Measurements from ENCODE around the gene SIK3. TPM values are rescaled to one million over a fixed set of nuclear protein-coding genes. Genes with fewer than 3 reads are reported as not detected.
"Not testable (repeated sequence)": the region's sequence is repeated elsewhere in the genome, so short reads cannot be mapped to it uniquely, and the experiment has no call there.

The SIK3 gene
- total RNA-seq, 2 donors from 2014 or later: 21.4 to 26.3 TPM

GRCh38 chr11:116837231-116838091 is 260.8 kb downstream of the SIK3 start, which contains the start of gene APOA1:
APOA1 (minus strand) TSS chr11:116837622; CDS start chr11:116837387, 235 bp downstream.
- peak within 1 kb of the TSS in 1 of 2 donors; percentile 75 for H3K4me3 Mint-ChIP-seq

GRCh38 chr11:116836632-116836991 is 261.6 kb downstream of the SIK3 start:
- DNase-seq (no peak), ATAC-seq (replicated peaks in 1 of 2) (no peak)
- Mint-ChIP-seq H3K4me3 (no peak overlapping the region), H3K4me1 (ENCODE audit: low read depth) (peaks cover 22% of the 10 kb centered on the region), H3K27me3 (ENCODE audit: low read depth) (no peaks in the 10 kb centered on the region), H3K9me3 (no peaks in the 10 kb centered on the region), H3K27ac (no peak overlapping the region), H3K36me3 (ENCODE audit: insufficient read depth in 2 of 2) (no peaks in the 10 kb centered on the region)

More at GRCh38 chr11:116837231-116838091, 260.8 kb downstream of the SIK3 start, which contains the start of gene APOA1:
- Mint-ChIP-seq H3K4me1 (ENCODE audit: low read depth) (peaks cover 22% of the 10 kb centered on the region), H3K9me3 (no peaks in the 10 kb centered on the region), H3K27ac (no peak within 1 kb of the TSS), H3K27me3 (ENCODE audit: low read depth) (no peaks in the 10 kb centered on the region), H3K36me3 (ENCODE audit: insufficient read depth in 2 of 2) (no peaks in the 10 kb centered on the region)
- ATAC-seq (replicated peaks in 1 of 2): no peak
- no peak for DNase-seq

- Mint-ChIP-seq H3K9me3 (no peaks in the 10 kb centered on the region), H3K4me1 (ENCODE audit: low read depth) (peaks cover 22% of the 10 kb centered on the region), H3K27ac (no peak overlapping the region), H3K27me3 (ENCODE audit: low read depth) (no peaks in the 10 kb centered on the region), H3K4me3 (peak overlapping the region; percentile 75 to 83), H3K36me3 (ENCODE audit: insufficient read depth in 2 of 2) (no peaks in the 10 kb centered on the region)
- ATAC-seq (replicated peaks in 1 of 2): peak; percentile 90 to 91
- peak; percentile 83 to 84 for DNase-seq
Measured at GRCh38 chr11:116835791-116836631, 262.2 kb downstream of the SIK3 start.

- no peaks in the 10 kb centered on the region for H3K27me3 Mint-ChIP-seq (ENCODE audit: low read depth)
- no peak overlapping the region for H3K27ac Mint-ChIP-seq
- peaks cover 22% of the 10 kb centered on the region for H3K4me1 Mint-ChIP-seq (ENCODE audit: low read depth)
Measured at GRCh38 chr11:116835042-116835772, 263.0 kb downstream of the SIK3 start.

GRCh38 chr11:116834535-116835041 is 263.6 kb downstream of the SIK3 start:
- ATAC-seq (replicated peaks in 1 of 2): not testable (repeated sequence)

More at GRCh38 chr11:116835042-116835772, 263.0 kb downstream of the SIK3 start:
- peak overlapping the region; percentile 75 to 83 for H3K4me3 Mint-ChIP-seq
- H3K9me3 Mint-ChIP-seq: no peaks in the 10 kb centered on the region
- DNase-seq (no peak), ATAC-seq (replicated peaks in 1 of 2) (peak in 1 of 2 donors; percentile 10)
- no peaks in the 10 kb centered on the region for H3K36me3 Mint-ChIP-seq (ENCODE audit: insufficient read depth in 2 of 2)

GRCh38 chr11:116833816-116834534 is 264.3 kb downstream of the SIK3 start:
- no peak for ATAC-seq (replicated peaks in 1 of 2)
- Mint-ChIP-seq H3K36me3 (ENCODE audit: insufficient read depth in 2 of 2) (no peaks in the 10 kb centered on the region), H3K9me3 (no peaks in the 10 kb centered on the region), H3K4me1 (ENCODE audit: low read depth) (peaks cover 18% of the 10 kb centered on the region), H3K27me3 (ENCODE audit: low read depth) (no peaks in the 10 kb centered on the region), H3K4me3 (no peak overlapping the region), H3K27ac (no peak overlapping the region)
- DNase-seq: no peak

More at GRCh38 chr11:116834535-116835041, 263.6 kb downstream of the SIK3 start:
- H3K27me3 Mint-ChIP-seq (ENCODE audit: low read depth); H3K27ac Mint-ChIP-seq; H3K36me3 Mint-ChIP-seq (ENCODE audit: insufficient read depth in 2 of 2); H3K9me3 Mint-ChIP-seq; DNase-seq: not testable (repeated sequence)
- peak overlapping the region; percentile 3 to 58 for H3K4me3 Mint-ChIP-seq
- peaks cover 22% of the 10 kb centered on the region for H3K4me1 Mint-ChIP-seq (ENCODE audit: low read depth)

GRCh38 chr11:116833491-116833815 is 264.8 kb downstream of the SIK3 start:
- DNase-seq (no peak), ATAC-seq (replicated peaks in 1 of 2) (no peak)
- Mint-ChIP-seq H3K36me3 (ENCODE audit: insufficient read depth in 2 of 2) (no peaks in the 10 kb centered on the region), H3K27me3 (ENCODE audit: low read depth) (no peaks in the 10 kb centered on the region), H3K9me3 (no peaks in the 10 kb centered on the region), H3K27ac (no peak overlapping the region), H3K4me3 (no peak overlapping the region), H3K4me1 (ENCODE audit: low read depth) (peaks cover 17% of the 10 kb centered on the region)

- no peak overlapping the region for H3K27ac Mint-ChIP-seq
- H3K27me3 Mint-ChIP-seq (ENCODE audit: low read depth): no peaks in the 10 kb centered on the region
- ATAC-seq (replicated peaks in 1 of 2): no peak
- no peaks in the 10 kb centered on the region for H3K9me3 Mint-ChIP-seq
- peaks cover 17% of the 10 kb centered on the region for H3K4me1 Mint-ChIP-seq (ENCODE audit: low read depth)
- no peak for DNase-seq
- H3K36me3 Mint-ChIP-seq (ENCODE audit: insufficient read depth in 2 of 2): no peaks in the 10 kb centered on the region
- no peak overlapping the region for H3K4me3 Mint-ChIP-seq
Measured at GRCh38 chr11:116832350-116833290, 265.6 kb downstream of the SIK3 start.

- DNase-seq: no peak
- H3K4me1 Mint-ChIP-seq (ENCODE audit: low read depth): peaks cover 17% of the 10 kb centered on the region
- no peak overlapping the region for H3K27ac Mint-ChIP-seq
- ATAC-seq (replicated peaks in 1 of 2): no peak
- no peak overlapping the region for H3K4me3 Mint-ChIP-seq
- no peaks in the 10 kb centered on the region for H3K9me3 Mint-ChIP-seq
- no peaks in the 10 kb centered on the region for H3K27me3 Mint-ChIP-seq (ENCODE audit: low read depth)
- H3K36me3 Mint-ChIP-seq (ENCODE audit: insufficient read depth in 2 of 2): no peaks in the 10 kb centered on the region
Measured at GRCh38 chr11:116831790-116832349, 266.4 kb downstream of the SIK3 start.

- H3K27ac Mint-ChIP-seq: no peak overlapping the region
- peaks cover 8% of the 10 kb centered on the region for H3K4me1 Mint-ChIP-seq (ENCODE audit: low read depth)
- ATAC-seq (replicated peaks in 1 of 2): no peak
- no peaks in the 10 kb centered on the region for H3K36me3 Mint-ChIP-seq (ENCODE audit: insufficient read depth in 2 of 2)
- no peak overlapping the region for H3K4me3 Mint-ChIP-seq
- no peak for DNase-seq
- no peaks in the 10 kb centered on the region for H3K9me3 Mint-ChIP-seq
- no peaks in the 10 kb centered on the region for H3K27me3 Mint-ChIP-seq (ENCODE audit: low read depth)
Measured at GRCh38 chr11:116830184-116830912, 267.9 kb downstream of the SIK3 start.
